Left hindlimb (tissue), 1 donor: ENCODE results near the gene CD38.
A peak's percentile ranks its signal among the peaks of the same experiment; 100 is the strongest.

Experiments
- DNase-seq: peaks from one replicate; pipeline ENCODE4 v3.0.0-alpha.2; 2018

The CD38 gene

GRCh38 chr4:15765391-15765790 is 12.7 kb upstream of the CD38 start:
- DNase-seq: no peak

- no peak for DNase-seq
These were observed 12.0 kb upstream of the CD38 start for GRCh38 chr4:15765910-15766697.

GRCh38 chr4:15766821-15767220 is 11.3 kb upstream of the CD38 start:
- no peak for DNase-seq

GRCh38 chr4:15769202-15769601 is 8.9 kb upstream of the CD38 start:
- no peak for DNase-seq

GRCh38 chr4:15771216-15772058 is 6.7 kb upstream of the CD38 start:
- DNase-seq: no peak

GRCh38 chr4:15774020-15774420 is 4.1 kb upstream of the CD38 start:
- DNase-seq: no peak

- DNase-seq: no peak
These were observed 1.1 kb upstream of the CD38 start for GRCh38 chr4:15776871-15777648.

- DNase-seq: no peak
These were observed 335 bp upstream of the CD38 start for GRCh38 chr4:15777697-15778288.

GRCh38 chr4:15779306-15779705 is 1.2 kb downstream of the CD38 start:
- DNase-seq: peak; percentile 64

GRCh38 chr4:15779809-15780208 is 1.7 kb downstream of the CD38 start:
- DNase-seq: no peak

GRCh38 chr4:15781427-15782095 is 3.4 kb downstream of the CD38 start:
- no peak for DNase-seq

GRCh38 chr4:15783676-15784075 is 5.5 kb downstream of the CD38 start:
- DNase-seq: no peak

- DNase-seq: no peak
These were observed 7.0 kb downstream of the CD38 start for GRCh38 chr4:15784959-15785634.

GRCh38 chr4:15786743-15787142 is 8.6 kb downstream of the CD38 start:
- DNase-seq: no peak

GRCh38 chr4:15792974-15793373 is 14.8 kb downstream of the CD38 start:
- no peak for DNase-seq

- DNase-seq: no peak
These were observed 15.6 kb downstream of the CD38 start for GRCh38 chr4:15793506-15794363.

GRCh38 chr4:15794426-15794825 is 16.3 kb downstream of the CD38 start:
- no peak for DNase-seq

GRCh38 chr4:15794905-15795304 is 16.8 kb downstream of the CD38 start:
- DNase-seq: no peak

GRCh38 chr4:15797320-15797719 is 19.2 kb downstream of the CD38 start:
- no peak for DNase-seq

GRCh38 chr4:15799141-15799540 is 21.0 kb downstream of the CD38 start:
- no peak for DNase-seq

GRCh38 chr4:15799701-15800100 is 21.6 kb downstream of the CD38 start:
- DNase-seq: no peak
